GM06990 (cell line): ENCODE results near the gene ST6GAL1.

Source experiments
- DNase-seq: peaks from one replicate; pipeline ENCODE4 v3.0.0-alpha.2; 2011; ENCODE audit not compliant: insufficient read length; ENCODE audit errors: extremely low read depth
- H3K27me3 ChIP-seq: replicated peaks from 2 replicates; pipeline ENCODE4 v1.6.0; 2011; ENCODE audit warnings: low read length; ENCODE audit not compliant: control insufficient read depth, insufficient read depth
- H3K36me3 ChIP-seq: 2 replicates; pipeline ENCODE4 v1.5.1; 2011; ENCODE audit warnings: low read length; ENCODE audit not compliant: control insufficient read depth, insufficient read depth
- H3K4me3 ChIP-seq: replicated peaks from 2 replicates; pipeline ENCODE4 v1.5.1; 2011; ENCODE audit warnings: low read depth, mild to moderate bottlenecking, control low read depth, low read length
- CTCF ChIP-seq: IDR thresholded peaks from 2 replicates; pipeline ENCODE4 v1.5.1; 2011; ENCODE audit warnings: low read length, control low read depth, mild to moderate bottlenecking, inconsistent platforms; ENCODE audit not compliant: insufficient read depth, poor library complexity, severe bottlenecking

The ST6GAL1 gene

GRCh38 chr3:187031934-187032333 is 101.6 kb downstream of the ST6GAL1 start:
- Histone ChIP-seq H3K4me3 (peak overlapping the region; percentile 31), H3K36me3 (peaks cover 2% of the 10 kb centered on the region), H3K27me3 (no peaks in the 10 kb centered on the region)
- no peak for DNase-seq
- no peak for TF ChIP-seq CTCF

GRCh38 chr3:187036394-187036793 is 106.1 kb downstream of the ST6GAL1 start:
- Histone ChIP-seq H3K36me3 (peaks cover 15% of the 10 kb centered on the region), H3K27me3 (no peaks in the 10 kb centered on the region), H3K4me3 (no peak overlapping the region)
- no peak for TF ChIP-seq CTCF
- no peak for DNase-seq

GRCh38 chr3:187039100-187039722 is 108.9 kb downstream of the ST6GAL1 start:
- peaks cover 24% of the 10 kb centered on the region for H3K36me3 ChIP-seq
- DNase-seq, result no peak

DNA sequence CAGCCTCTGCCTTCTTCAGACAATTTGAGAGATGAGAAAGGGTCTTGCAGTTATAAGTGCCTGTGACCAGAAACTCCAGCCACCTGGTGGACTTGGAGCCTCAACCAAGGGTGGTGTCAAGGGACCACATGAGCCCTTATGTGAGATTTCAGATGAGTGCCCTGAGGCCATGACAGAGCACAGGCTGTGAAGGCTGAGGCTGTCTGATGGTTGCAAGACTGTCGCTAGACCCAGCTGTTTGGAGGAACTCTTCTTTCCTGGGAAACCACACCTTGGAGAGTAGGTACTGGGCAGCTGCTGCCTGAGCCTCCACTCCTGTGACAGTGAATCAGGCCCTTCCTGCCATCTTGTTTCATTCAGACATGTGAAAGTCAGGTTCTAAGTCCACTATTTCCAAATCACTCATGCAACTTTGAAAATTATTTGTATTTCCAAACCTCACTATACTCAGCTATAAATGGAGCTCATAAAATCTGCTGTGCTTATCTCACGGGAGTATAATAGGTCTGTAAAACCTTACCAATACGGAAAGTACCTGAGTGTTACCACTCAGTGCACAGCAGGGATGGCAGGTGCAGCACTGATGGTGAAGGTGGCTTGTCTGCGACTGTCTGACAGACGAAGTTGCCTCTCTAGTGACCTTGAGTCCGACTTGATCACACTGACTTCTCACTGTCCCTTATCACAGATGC is 109.5 kb downstream of the ST6GAL1 start:
- Histone ChIP-seq H3K36me3 (peaks cover 24% of the 10 kb centered on the region), H3K4me3 (no peak overlapping the region), H3K27me3 (no peaks in the 10 kb centered on the region)
- no peak for TF ChIP-seq CTCF
- no peak for DNase-seq

More at GRCh38 chr3:187039100-187039722, 108.9 kb downstream of the ST6GAL1 start:
- Histone ChIP-seq H3K27me3 (no peaks in the 10 kb centered on the region), H3K4me3 (no peak overlapping the region)
- TF ChIP-seq CTCF, result no peak

GRCh38 chr3:187040516-187041361 is 110.4 kb downstream of the ST6GAL1 start:
- Histone ChIP-seq H3K27me3 (no peaks in the 10 kb centered on the region), H3K4me3 (no peak overlapping the region), H3K36me3 (peaks cover 27% of the 10 kb centered on the region)
- DNase-seq, result no peak
- TF ChIP-seq CTCF, result no peak
